Spleen (tissue), 11 donors: ENCODE data around the gene NCLN. TPM values are rescaled to one million over a fixed set of nuclear protein-coding genes. Genes with fewer than 3 reads are reported as not detected.
A peak's percentile ranks its signal among the peaks of the same experiment; 100 is the strongest.
"Not testable (repeated sequence)": the region's sequence is repeated elsewhere in the genome, so short reads cannot be mapped to it uniquely, and the experiment has no call there.

ENCODE experiments used
- DNase-seq: peaks from one replicate; pipeline ENCODE4 v3.0.0-alpha.2; 2020
- H3K27ac ChIP-seq, 8 donors: fragments of 200-600 bp; sonication (generic) in 7 of 8; 1 replicate in 4 of 8; 2 replicates in 4 of 8; pipeline versions ENCODE4 v1.5.0 to v1.8.0; 2016 to 2021; ENCODE audit warnings: inconsistent platforms in 4 of 8, mild to moderate bottlenecking in 4 of 8, moderate library complexity in 1 of 8
- H3K27me3 ChIP-seq, 7 donors: fragments of 200-600 bp; sonication (generic) in 6 of 7; replicated peaks in 1 of 7; 1 replicate in 4 of 7; 2 replicates in 3 of 7; pipeline versions ENCODE4 v1.5.0 to v1.8.0; 2016 to 2021; ENCODE audit warnings: inconsistent platforms in 3 of 7, mild to moderate bottlenecking in 1 of 7
- H3K36me3 ChIP-seq, 6 donors: fragments of 200-600 bp; sonication (generic) in 5 of 6; 1 replicate in 4 of 6; 2 replicates in 2 of 6; pipeline versions ENCODE4 v1.5.0 to v1.8.0; 2016 to 2021; ENCODE audit warnings: inconsistent platforms in 2 of 6
- H3K4me1 ChIP-seq, 6 donors: fragments of 200-600 bp; sonication (generic) in 5 of 6; 1 replicate in 3 of 6; 2 replicates in 3 of 6; pipeline versions ENCODE4 v1.5.0 to v1.8.0; 2016 to 2021; ENCODE audit warnings: inconsistent platforms in 3 of 6
- H3K4me3 ChIP-seq, 8 donors: fragments of 200-600 bp; sonication (generic) in 7 of 8; 1 replicate in 4 of 8; 2 replicates in 4 of 8; pipeline versions ENCODE4 v1.5.0 to v1.8.0; 2016 to 2021; ENCODE audit warnings: inconsistent platforms in 4 of 8, mild to moderate bottlenecking in 4 of 8, moderate library complexity in 2 of 8
- H3K9me3 ChIP-seq, 8 donors: fragments of 200-600 bp; sonication (generic) in 7 of 8; 1 replicate in 4 of 8; 2 replicates in 4 of 8; pipeline versions ENCODE4 v1.5.0 to v1.8.0; 2016 to 2021; ENCODE audit warnings: inconsistent platforms in 4 of 8
- POLR2A ChIP-seq, 3 donors: fragments of 450-650 bp; IDR thresholded peaks; one replicate each; pipeline ENCODE4 v1.5.1; 2017; ENCODE audit warnings: antibody characterized with exemption in 3 of 3, mild to moderate bottlenecking in 1 of 3
- POLR2AphosphoS5 ChIP-seq, 3 donors: sonication (generic); formaldehyde crosslinking; IDR thresholded peaks; one replicate each; pipeline ENCODE4 v1.5.1; 2017; ENCODE audit warnings: antibody characterized with exemption in 3 of 3
- WGBS, 5 donors: extraction: QIAGEN DNeasy Blood & Tissue Kit in 3 of 5; methylation state at CpG; one replicate each; pipeline versions ENCODE4 v1.1.5 to v1.1.7; 2013 to 2018; 5-methylcytosine and 5-hydroxymethylcytosine counted together
- intact Hi-C: fragments of 100-400 bp; cut with DNase I; formaldehyde crosslinking; loops from one replicate; pipeline ENCODE4 v1.15.0; 2023; ENCODE audit warnings: low total_unique reads
- polyA plus RNA-seq, 3 donors: library from polyadenylated mRNA; stranded (reverse); fragments of 200-250 nt; gene quantifications; one replicate each; pipeline ENCODE4 v1.2.1, GENCODE V29; 2013
- total RNA-seq, 7 donors: library from RNA; depleted of rRNA in 3 of 7; stranded (reverse); fragments of >200 nt in 3 of 7; fragmentation: NEBNext Ultra II Directional in 4 of 7; extraction: Animal tissue kit (Norgen Biotek cat#: 25700) in 4 of 7; gene quantifications; one replicate each; pipeline versions ENCODE4 v1.1.0 to v1.2.1, GENCODE V29; 2016 to 2021
- TF ChIP-seq, protein P1 (sequence below), 11 experiments: fragments of 200-600 bp in 7 of 11; fragments of 450-650 bp in 4 of 11; sonication (generic) in 4 of 11; IDR thresholded peaks in 8 of 11; conservative IDR thresholded peaks in 3 of 11; 1 replicate in 7 of 11; 2 replicates in 4 of 11; pipeline versions ENCODE4 v1.4.0 to v1.8.0; 2016 to 2021; ENCODE audit warnings: antibody characterized with exemption in 11 of 11, inconsistent platforms in 4 of 11, mild to moderate bottlenecking in 1 of 11
- donor health status: healthy with polysubstance abuse.
- donor health status: DM: no; HTN: no; CAD: no; lungs with moderate emphysema.
- donor health status: DM: no; HTN: no; CAD: no.
- donor health status: Bipolar disorder and iron deficiency.
- donor health status: healthy.
- donor health status: DM: no; HTN: no; CAD: no.
- donor health status: DM: yes; HTN: yes; CAD: no.

NCLN gene
- total and polyA plus RNA-seq, 10 donors: 37.8 to 89.5 (median 48.9) TPM

- intact Hi-C loops: no loop called here
- no peak overlapping the region for H3K27ac ChIP-seq
Measured at GRCh38 chr19:3220576-3220975, 34.8 kb downstream of the NCLN start.

GRCh38 chr19:3221576-3221975 lies 35.8 kb downstream of the NCLN start:
- DNase-seq, H3K36me3 ChIP-seq, H3K4me3 ChIP-seq, H3K9me3 ChIP-seq, H3K27ac ChIP-seq, intact Hi-C loops: not testable (repeated sequence)
- 82 to 93% (median 90%) methylated on average over 4 to 5 of the region's 5 CpGs for WGBS, 5 donors
- peaks cover 0 to 54% (median 41%) of the 10 kb centered on the region in 7 donors for H3K27me3 ChIP-seq
- H3K4me1 ChIP-seq: peaks cover 0 to 16% (median 5%) of the 10 kb centered on the region in 6 donors

More at GRCh38 chr19:3220576-3220975, 34.8 kb downstream of the NCLN start:
- WGBS, 5 donors: 72 to 85% (median 80%) methylated on average over 10 to 12 of the region's 12 CpGs
- Histone ChIP-seq H3K4me1 (peaks cover 0 to 15% (median 5%) of the 10 kb centered on the region in 6 donors), H3K4me3 (no peak overlapping the region), H3K36me3 (no peaks in the 10 kb centered on the region), H3K27me3 (peaks cover 0 to 44% (median 35%) of the 10 kb centered on the region in 7 donors), H3K9me3 (peaks cover 0 to 3% (median 0%) of the 10 kb centered on the region in 8 donors)
- DNase-seq: no peak
- TF ChIP-seq POLR2A (IDR thresholded peaks at IDR 0.05) (no peak), POLR2AphosphoS5 (IDR thresholded peaks at IDR 0.05) (no peak)
- TF ChIP-seq, protein P1, sequence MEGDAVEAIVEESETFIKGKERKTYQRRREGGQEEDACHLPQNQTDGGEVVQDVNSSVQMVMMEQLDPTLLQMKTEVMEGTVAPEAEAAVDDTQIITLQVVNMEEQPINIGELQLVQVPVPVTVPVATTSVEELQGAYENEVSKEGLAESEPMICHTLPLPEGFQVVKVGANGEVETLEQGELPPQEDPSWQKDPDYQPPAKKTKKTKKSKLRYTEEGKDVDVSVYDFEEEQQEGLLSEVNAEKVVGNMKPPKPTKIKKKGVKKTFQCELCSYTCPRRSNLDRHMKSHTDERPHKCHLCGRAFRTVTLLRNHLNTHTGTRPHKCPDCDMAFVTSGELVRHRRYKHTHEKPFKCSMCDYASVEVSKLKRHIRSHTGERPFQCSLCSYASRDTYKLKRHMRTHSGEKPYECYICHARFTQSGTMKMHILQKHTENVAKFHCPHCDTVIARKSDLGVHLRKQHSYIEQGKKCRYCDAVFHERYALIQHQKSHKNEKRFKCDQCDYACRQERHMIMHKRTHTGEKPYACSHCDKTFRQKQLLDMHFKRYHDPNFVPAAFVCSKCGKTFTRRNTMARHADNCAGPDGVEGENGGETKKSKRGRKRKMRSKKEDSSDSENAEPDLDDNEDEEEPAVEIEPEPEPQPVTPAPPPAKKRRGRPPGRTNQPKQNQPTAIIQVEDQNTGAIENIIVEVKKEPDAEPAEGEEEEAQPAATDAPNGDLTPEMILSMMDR (IDR thresholded peaks at IDR 0.05 in 8 of 11, conservative IDR thresholded peaks at IDR 0.05 in 3 of 11): no peak

DNA sequence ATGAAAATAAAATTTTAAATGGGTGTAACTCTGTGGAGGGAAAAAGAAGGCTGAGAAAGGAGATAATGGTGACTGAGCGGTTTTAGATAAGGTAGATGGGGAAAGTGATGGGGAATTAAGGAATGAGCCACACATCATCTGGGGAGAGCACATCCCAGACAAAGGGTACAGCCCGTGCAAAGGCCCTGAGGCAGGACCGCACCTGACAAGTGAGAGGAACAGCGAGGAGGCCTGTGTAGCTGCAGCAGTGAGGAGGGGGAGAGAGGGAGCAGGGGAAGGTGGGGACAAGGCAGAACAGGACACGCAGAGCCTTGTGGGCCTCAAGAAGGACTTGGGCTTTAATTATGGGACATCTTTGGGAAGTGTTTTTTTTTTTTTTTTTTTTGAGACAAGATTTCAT lies 37.0 kb downstream of the NCLN start:
- Histone ChIP-seq H3K9me3 (no peaks in the 10 kb centered on the region), H3K27ac (no peak overlapping the region), H3K4me3 (no peak overlapping the region), H3K27me3 (peaks cover 0 to 66% (median 44%) of the 10 kb centered on the region in 7 donors), H3K36me3 (no peaks in the 10 kb centered on the region), H3K4me1 (peaks cover 0 to 16% (median 5%) of the 10 kb centered on the region in 6 donors)
- intact Hi-C loops: no loop called here
- TF ChIP-seq POLR2AphosphoS5 (IDR thresholded peaks at IDR 0.05): no peak
- TF ChIP-seq, protein P1 (IDR thresholded peaks at IDR 0.05 in 8 of 11, conservative IDR thresholded peaks at IDR 0.05 in 3 of 11): no peak
- TF ChIP-seq POLR2A (IDR thresholded peaks at IDR 0.05): no peak
- 88 to 93% (median 92%) methylated on average over 5 of the region's 5 CpGs for WGBS, 5 donors
- no peak for DNase-seq

GRCh38 chr19:3224346-3225168 lies 38.8 kb downstream of the NCLN start, which contains the start of gene CELF5:
CELF5 (plus strand) TSS chr19:3224661; CDS start chr19:3224740, 79 bp downstream.
- WGBS, 5 donors: 2 to 3% (median 2%) methylated on average over 38 to 94 of the region's 94 CpGs
- TF ChIP-seq, protein P1 (IDR thresholded peaks at IDR 0.05 in 8 of 11, conservative IDR thresholded peaks at IDR 0.05 in 3 of 11): peak in 6 of 11 experiments; percentile 49 to 78 (median 70)
- TF ChIP-seq POLR2AphosphoS5 (IDR thresholded peaks at IDR 0.05): no peak
- peak within 1 kb of the TSS in 4 of 8 donors; percentile 26 to 66 (median 28) for H3K4me3 ChIP-seq
- no peak for DNase-seq
- no peak within 1 kb of the TSS for H3K27ac ChIP-seq
- intact Hi-C loops: no loop called here
- H3K27me3 ChIP-seq: peaks cover 0 to 84% (median 53%) of the 10 kb centered on the region in 7 donors
- H3K9me3 ChIP-seq: no peaks in the 10 kb centered on the region
- peaks cover 0 to 16% (median 5%) of the 10 kb centered on the region in 6 donors for H3K4me1 ChIP-seq
- no peaks in the 10 kb centered on the region for H3K36me3 ChIP-seq
